GM21390 (cell line): ENCODE measurements around the gene CFLAR.

ENCODE experiments used
- ATAC-seq: cut with Tn5 transposase; IDR thresholded peaks from one replicate; pipeline ENCODE4 v1.9.1; 2021; ENCODE audit not compliant: unreplicated experiment

Gene CFLAR

DNA sequence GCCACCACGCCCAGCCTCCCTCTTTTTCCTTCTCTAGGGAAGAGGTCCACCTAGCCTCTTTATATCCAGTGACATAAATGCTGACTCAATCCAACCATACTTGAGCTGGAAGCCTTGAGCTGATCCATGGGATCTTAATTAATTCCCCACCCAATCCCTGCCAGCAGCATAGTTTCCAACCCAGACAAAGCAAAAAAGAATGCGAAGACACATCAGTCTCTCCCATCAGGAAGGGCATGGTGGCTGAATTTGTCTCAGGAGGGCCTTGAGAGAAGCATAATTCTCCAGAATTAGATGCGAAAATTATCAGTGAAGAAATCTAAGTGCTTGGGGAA is 89.5 kb downstream of the CFLAR start:
- no peak for ATAC-seq

- ATAC-seq: peak; percentile 87
Measured at GRCh38 chr2:201208563-201209252, 92.7 kb downstream of the CFLAR start.

DNA sequence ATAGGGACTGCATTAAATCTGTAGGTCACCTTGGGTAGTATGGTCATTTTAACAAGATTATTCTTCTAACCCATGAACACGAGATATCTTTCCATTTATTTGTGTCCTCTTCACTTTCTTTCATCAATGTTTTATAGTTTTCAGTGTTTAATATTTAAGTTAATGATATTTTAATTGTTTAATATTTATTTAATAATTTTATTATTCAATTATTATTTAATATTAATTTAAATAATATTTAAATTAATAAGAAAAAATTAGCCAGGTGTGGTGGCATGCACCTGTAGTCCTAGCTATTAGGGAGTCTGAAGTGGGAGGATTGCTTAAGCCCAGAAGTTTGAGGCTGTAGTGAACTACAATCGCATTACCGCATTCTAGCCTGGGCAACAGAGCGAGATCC is 100.0 kb downstream of the CFLAR start:
- no peak for ATAC-seq

- ATAC-seq: no peak
Measured at GRCh38 chr2:201216918-201217317, 101.0 kb downstream of the CFLAR start.

GRCh38 chr2:201218780-201219179 is 102.8 kb downstream of the CFLAR start:
- no peak for ATAC-seq

DNA sequence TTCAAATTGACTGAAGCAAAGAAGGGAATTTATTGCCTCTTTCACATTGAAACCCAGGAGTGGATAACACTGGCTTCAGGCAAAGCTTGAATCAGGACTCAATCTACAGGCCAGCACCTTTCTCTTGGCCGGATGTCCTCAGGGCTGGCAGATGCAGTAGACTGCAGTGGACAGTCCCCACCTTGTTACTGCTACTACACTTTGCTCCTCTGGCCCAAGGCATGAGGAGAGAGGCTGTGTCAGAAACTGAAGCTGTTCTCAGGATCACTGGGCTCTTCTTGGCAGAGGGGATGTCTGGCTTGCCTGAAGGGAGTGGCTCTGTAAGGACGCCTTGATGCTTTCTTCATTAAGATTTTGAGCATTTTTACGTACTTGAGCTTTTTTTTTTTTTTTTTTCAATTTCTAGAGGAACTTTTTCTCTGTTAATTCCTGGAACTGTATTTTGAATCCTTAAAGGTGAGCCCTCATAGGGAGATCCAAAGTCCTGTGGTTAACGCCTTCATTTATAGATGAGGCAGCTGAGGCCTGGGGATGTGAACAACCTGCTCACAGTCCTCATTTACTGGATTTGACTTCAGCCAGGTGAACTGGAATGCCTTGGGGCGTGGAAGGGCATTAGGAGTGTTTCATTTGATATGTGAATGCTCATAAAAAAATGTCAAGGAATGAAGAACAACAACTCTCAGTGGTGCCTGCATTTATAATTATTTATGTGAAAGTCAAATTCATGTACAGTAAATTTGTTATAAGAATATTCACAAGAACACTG is 103.5 kb downstream of the CFLAR start:
- ATAC-seq: no peak

GRCh38 chr2:201220102-201220570 is 104.2 kb downstream of the CFLAR start:
- no peak for ATAC-seq

GRCh38 chr2:201223089-201224073 is 107.4 kb downstream of the CFLAR start:
- peak; percentile 95 for ATAC-seq
